Astrocyte (in vitro differentiated cells and primary cell): ENCODE results near the gene C1orf116. TPM values are rescaled to one million over a fixed set of nuclear protein-coding genes. Genes with fewer than 3 reads are reported as not detected.
A peak's percentile ranks its signal among the peaks of the same experiment; 100 is the strongest.

ENCODE experiments used
- DNase-seq: peaks from one replicate; pipeline ENCODE4 v3.0.0-alpha.2; 2010; ENCODE audit warnings: low read depth
- FAIRE-seq: peaks from 2 replicates; lab custom pipeline; 2011; peaks lifted over from hg19 to GRCh38; lab: Jason Lieb, UNC
- H2AFZ ChIP-seq: 2 replicates; pipeline ENCODE4 v1.6.0; 2012; ENCODE audit warnings: low read depth, low read length, inconsistent platforms
- H3K27ac ChIP-seq: 2 replicates; pipeline ENCODE4 v1.5.1; 2011; ENCODE audit warnings: low read depth, low read length, inconsistent platforms
- H3K27me3 ChIP-seq: 2 replicates; pipeline ENCODE4 v1.6.0; 2011; ENCODE audit warnings: low read length, inconsistent platforms; ENCODE audit not compliant: insufficient read depth
- H3K36me3 ChIP-seq: 2 replicates; pipeline ENCODE4 v1.5.1; 2011; ENCODE audit warnings: low read length, inconsistent platforms; ENCODE audit not compliant: insufficient read depth
- H3K4me1 ChIP-seq: 2 replicates; pipeline ENCODE4 v1.5.1; 2011; ENCODE audit warnings: low read length, inconsistent platforms; ENCODE audit not compliant: insufficient read depth
- H3K4me2 ChIP-seq: 2 replicates; pipeline ENCODE4 v1.6.0; 2012; ENCODE audit warnings: low read length, inconsistent platforms
- H3K4me3 ChIP-seq: 2 replicates; pipeline ENCODE4 v1.5.1; 2011; ENCODE audit warnings: low read depth, mild to moderate bottlenecking, low read length, inconsistent platforms; ENCODE audit not compliant: insufficient read depth
- H3K79me2 ChIP-seq: 2 replicates; pipeline ENCODE4 v1.6.0; 2012; ENCODE audit warnings: mild to moderate bottlenecking, low read length, inconsistent platforms; ENCODE audit not compliant: insufficient read depth
- H3K9ac ChIP-seq: 2 replicates; pipeline ENCODE4 v1.6.0; 2012; ENCODE audit warnings: mild to moderate bottlenecking, low read length, inconsistent platforms
- H3K9me3 ChIP-seq: 2 replicates; pipeline ENCODE4 v1.5.1; 2012; ENCODE audit warnings: low read depth, mild to moderate bottlenecking, low read length, inconsistent platforms; ENCODE audit not compliant: insufficient read depth
- H4K20me1 ChIP-seq: 2 replicates; pipeline ENCODE4 v1.6.0; 2012; ENCODE audit warnings: low read length, inconsistent platforms; ENCODE audit not compliant: insufficient read depth
- H3K27ac Mint-ChIP-seq: one replicate; pipeline ENCODE4 v1.8.0; 2021; ENCODE audit warnings: mild to moderate bottlenecking, mixed read lengths; ENCODE audit not compliant: unreplicated experiment
- H3K27me3 Mint-ChIP-seq: one replicate; pipeline ENCODE4 v1.8.0; 2021; ENCODE audit warnings: low read depth, mixed read lengths; ENCODE audit not compliant: unreplicated experiment
- H3K36me3 Mint-ChIP-seq: one replicate; pipeline ENCODE4 v1.8.0; 2021; ENCODE audit warnings: low read depth, mixed read lengths; ENCODE audit not compliant: unreplicated experiment
- H3K4me1 Mint-ChIP-seq: one replicate; pipeline ENCODE4 v1.8.0; 2021; ENCODE audit warnings: low read depth, mixed read lengths; ENCODE audit not compliant: unreplicated experiment
- H3K4me3 Mint-ChIP-seq: one replicate; pipeline ENCODE4 v1.8.0; 2021; ENCODE audit warnings: mild to moderate bottlenecking, moderate library complexity, mixed read lengths; ENCODE audit not compliant: unreplicated experiment
- H3K9me3 Mint-ChIP-seq: one replicate; pipeline ENCODE4 v1.8.0; 2021; ENCODE audit warnings: mild to moderate bottlenecking, mixed read lengths; ENCODE audit not compliant: unreplicated experiment
- CTCF ChIP-seq: IDR thresholded peaks from 2 replicates; pipeline ENCODE4 v1.5.1; 2011; ENCODE audit warnings: low read depth, mild to moderate bottlenecking, inconsistent platforms, low read length, moderate library complexity; ENCODE audit not compliant: insufficient read depth
- EZH2 ChIP-seq: IDR thresholded peaks from 2 replicates; pipeline ENCODE4 v1.6.1; 2012; ENCODE audit warnings: mild to moderate bottlenecking, low read length, inconsistent platforms; ENCODE audit not compliant: insufficient read depth
- total RNA-seq: library from RNA; stranded (reverse); gene quantifications from 2 replicates; pipeline ENCODE4 v1.2.1, GENCODE V29; 2021

C1orf116 gene
- total RNA-seq, 1 donor from 2014 or later: 0.86 TPM

- Histone ChIP-seq H3K4me2 (no peak overlapping the region), H3K9me3 (no peaks in the 10 kb centered on the region), H3K4me3 (no peak overlapping the region), H3K27ac (no peak overlapping the region), H4K20me1 (no peaks in the 10 kb centered on the region), H2AFZ (no peak overlapping the region), H3K36me3 (no peaks in the 10 kb centered on the region), H3K9ac (no peak overlapping the region), H3K27me3 (peaks cover 3% of the 10 kb centered on the region), H3K79me2 (no peaks in the 10 kb centered on the region), H3K4me1 (no peaks in the 10 kb centered on the region)
- DNase-seq (peak; percentile 44), FAIRE-seq (no peak)
- Mint-ChIP-seq H3K9me3 (peaks cover 1% of the 10 kb centered on the region), H3K36me3 (peaks cover 5% of the 10 kb centered on the region), H3K27ac (no peak overlapping the region), H3K4me3 (no peak overlapping the region), H3K27me3 (peaks cover 2% of the 10 kb centered on the region), H3K4me1 (no peaks in the 10 kb centered on the region)
- peak; percentile 94 for TF ChIP-seq CTCF
- no peak for TF ChIP-seq EZH2
Measured at GRCh38 chr1:207077470-207078377, 45.2 kb upstream of the C1orf116 start.

- Mint-ChIP-seq H3K4me3 (no peak overlapping the region), H3K36me3 (peaks cover 10% of the 10 kb centered on the region), H3K27ac (no peak overlapping the region), H3K9me3 (peaks cover 3% of the 10 kb centered on the region), H3K27me3 (peaks cover 2% of the 10 kb centered on the region), H3K4me1 (no peaks in the 10 kb centered on the region)
- FAIRE-seq (no peak), DNase-seq (no peak)
- Histone ChIP-seq H3K4me3 (no peak overlapping the region), H3K9me3 (no peaks in the 10 kb centered on the region), H3K27ac (no peak overlapping the region), H3K4me2 (no peak overlapping the region), H4K20me1 (no peaks in the 10 kb centered on the region), H3K79me2 (no peaks in the 10 kb centered on the region), H3K9ac (no peak overlapping the region), H3K4me1 (no peaks in the 10 kb centered on the region), H2AFZ (no peak overlapping the region), H3K36me3 (no peaks in the 10 kb centered on the region), H3K27me3 (no peaks in the 10 kb centered on the region)
- TF ChIP-seq EZH2: no peak
- TF ChIP-seq CTCF: no peak
Measured at GRCh38 chr1:207077012-207077411, 44.5 kb upstream of the C1orf116 start.
